ENCODE measurements around the gene PLA2G2F. TPM values are rescaled to one million over a fixed set of nuclear protein-coding genes. Genes with fewer than 3 reads are reported as not detected.

The PLA2G2F gene
- polyA plus RNA-seq, 6 donors from 2014 or later = not detected

DNA sequence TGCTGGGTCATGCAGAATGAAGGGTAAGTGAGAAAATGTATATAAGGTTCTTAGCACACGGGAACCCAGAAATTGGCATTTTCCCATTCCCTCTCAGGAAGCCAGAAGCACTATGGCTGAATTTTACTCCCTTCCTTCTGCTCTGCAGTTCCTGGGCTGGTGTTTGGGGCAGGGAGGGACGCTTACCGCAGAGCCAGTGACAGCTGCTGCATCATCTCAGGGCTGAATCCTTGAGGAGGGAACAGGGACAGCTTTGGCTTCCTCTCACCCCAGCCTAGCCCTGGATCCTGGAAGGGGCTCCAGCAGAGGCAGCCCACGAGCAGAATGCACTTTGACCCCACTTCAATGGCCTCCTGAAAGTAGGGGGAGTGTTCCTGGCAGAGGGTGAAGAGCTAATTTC, 31.8 kb upstream of the PLA2G2F start:
- Mint-ChIP-seq H3K9me3 (no peaks in the 10 kb centered on the region), H3K36me3 (no peaks in the 10 kb centered on the region), H3K27ac (no peak overlapping the region), H3K4me1 (peaks cover 0 to under 1% (median 0%) of the 10 kb centered on the region in 3 donors), H3K4me3 (no peak overlapping the region), H3K27me3 (peaks cover 14 to 18% (median 18%) of the 10 kb centered on the region in 3 donors)
- ATAC-seq (ENCODE audit: low read depth in 2 of 2) (no peak), DNase-seq (no peak)

DNA sequence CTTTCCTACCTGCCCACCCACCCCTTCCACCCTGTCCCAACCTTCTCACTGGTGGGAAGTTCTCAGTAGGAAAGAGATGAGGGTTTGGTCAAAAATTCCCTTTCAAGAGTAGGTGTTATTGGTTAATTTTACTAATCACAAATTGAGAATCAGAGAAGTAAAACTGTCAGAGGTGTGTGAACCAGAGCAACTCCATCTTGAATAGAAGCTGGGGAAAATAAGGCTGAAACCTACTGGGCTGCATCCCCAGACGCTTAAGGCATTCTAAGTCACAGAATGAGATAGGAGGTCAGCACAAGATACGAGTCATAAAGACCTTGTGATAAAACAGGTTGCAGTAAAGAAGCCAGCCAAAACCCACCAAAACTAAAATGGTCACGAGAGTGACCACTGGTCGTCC, 31.3 kb upstream of the PLA2G2F start:
- H3K4me1 Mint-ChIP-seq = peaks cover 0 to 5% (median 0%) of the 10 kb centered on the region in 3 donors
- peaks cover 14 to 18% (median 18%) of the 10 kb centered on the region in 3 donors for H3K27me3 Mint-ChIP-seq
- H3K27ac Mint-ChIP-seq = no peak overlapping the region
- ATAC-seq (ENCODE audit: low read depth in 2 of 2) (no peak), DNase-seq (no peak)
- H3K4me3 Mint-ChIP-seq = no peak overlapping the region
- H3K36me3 Mint-ChIP-seq = no peaks in the 10 kb centered on the region
- no peaks in the 10 kb centered on the region for H3K9me3 Mint-ChIP-seq

DNA sequence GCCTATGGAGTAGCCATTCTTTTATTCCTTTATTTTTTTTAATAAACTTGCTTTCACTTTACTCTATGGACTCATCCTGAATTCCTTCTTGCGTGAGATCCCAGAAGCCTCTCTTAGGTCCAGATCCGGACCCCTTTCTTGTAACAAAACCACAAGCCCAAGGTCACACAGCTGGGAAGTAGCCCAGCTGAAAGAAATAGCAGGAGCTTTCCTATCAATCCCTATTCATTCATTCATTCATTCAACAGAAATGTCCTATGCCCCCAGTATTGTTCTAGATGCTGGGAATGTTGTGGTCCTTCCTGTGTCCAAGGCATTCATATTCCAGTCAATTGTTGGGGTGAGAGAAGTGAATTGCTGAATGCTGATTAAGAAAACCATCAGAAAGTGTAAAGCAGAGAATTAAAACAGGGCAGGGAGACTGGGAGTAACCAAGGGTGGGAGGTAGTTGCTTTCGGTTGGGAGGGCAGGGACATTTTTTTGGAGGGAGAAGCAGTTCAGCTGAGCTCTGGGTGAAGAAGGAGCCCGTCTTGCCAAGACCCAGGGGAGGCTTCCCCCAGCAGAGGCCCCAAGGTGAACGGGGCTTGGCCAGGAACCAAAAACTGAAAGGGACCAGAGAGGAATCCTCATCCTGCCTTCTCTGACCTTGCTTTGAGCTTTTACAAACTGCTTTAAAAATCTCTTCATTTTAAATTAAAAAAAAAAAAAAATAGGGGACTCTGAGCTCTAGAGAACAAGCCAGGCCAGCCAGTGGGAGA, 30.6 kb upstream of the PLA2G2F start:
- DNase-seq = no peak
- Mint-ChIP-seq H3K36me3 (no peaks in the 10 kb centered on the region), H3K9me3 (no peaks in the 10 kb centered on the region), H3K4me1 (peaks cover 0 to 5% (median 0%) of the 10 kb centered on the region in 3 donors), H3K4me3 (peak overlapping the region in 1 of 8 donors; percentile 36), H3K27me3 (peaks cover 13 to 18% (median 14%) of the 10 kb centered on the region in 3 donors), H3K27ac (peak overlapping the region in 2 of 6 donors; percentile 83 to 91)
- ATAC-seq (ENCODE audit: low read depth in 2 of 2) = no peak

DNA sequence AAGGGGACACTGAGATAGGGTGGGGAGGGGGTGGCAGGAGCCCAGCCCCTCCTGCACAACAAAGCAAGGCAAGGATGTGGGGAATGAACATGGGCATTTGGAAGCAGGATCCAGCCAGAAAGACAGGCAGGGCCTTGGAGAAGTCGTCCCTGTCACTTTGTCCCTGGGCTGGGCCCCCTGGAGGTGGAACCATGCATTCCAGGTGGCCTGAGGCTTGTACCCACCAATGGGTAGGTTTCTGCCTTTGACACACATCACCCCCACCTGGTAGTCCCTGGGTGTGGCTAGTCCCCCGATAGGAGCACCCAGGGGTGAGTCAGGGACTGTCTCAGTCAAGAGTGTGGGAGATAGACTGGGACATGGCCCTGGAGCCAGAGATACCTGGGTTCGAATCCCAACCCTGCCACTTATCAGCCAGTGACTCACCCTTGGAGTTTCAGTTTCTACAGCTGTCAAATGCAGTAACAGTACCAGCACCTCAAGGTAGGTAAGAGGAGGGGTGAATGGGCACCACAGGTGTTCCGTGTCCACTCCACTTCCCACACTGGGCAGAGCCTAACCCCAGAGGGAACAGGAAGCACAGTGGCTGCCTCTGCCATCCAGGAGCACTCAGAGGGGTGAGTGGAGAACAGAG, 29.8 kb upstream of the PLA2G2F start:
- H3K4me3 Mint-ChIP-seq = no peak overlapping the region
- H3K27me3 Mint-ChIP-seq = peaks cover 13 to 18% (median 14%) of the 10 kb centered on the region in 3 donors

DNA sequence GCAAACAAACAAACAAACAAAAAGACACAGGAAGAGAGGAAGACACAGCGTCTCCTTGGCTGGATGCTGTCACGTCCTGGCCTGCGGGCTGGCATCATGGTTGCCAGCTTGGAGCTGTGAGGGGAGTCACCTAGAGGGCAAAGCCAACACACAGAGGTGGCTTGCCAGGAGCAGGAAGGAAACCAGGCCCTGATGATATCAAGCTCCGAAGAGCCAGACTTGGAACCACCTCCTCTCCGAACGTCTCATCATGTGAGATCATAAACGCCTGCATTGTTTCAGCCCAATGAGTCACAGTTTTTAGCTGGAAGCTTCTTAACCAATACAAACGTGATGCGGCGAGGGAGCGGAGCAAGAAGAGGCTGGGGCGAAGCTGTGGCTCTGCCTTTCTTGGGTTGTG, 28.4 kb upstream of the PLA2G2F start:
- H3K36me3 Mint-ChIP-seq = no peaks in the 10 kb centered on the region
- ATAC-seq (ENCODE audit: low read depth in 2 of 2) (no peak), DNase-seq (no peak)
- peaks cover 13 to 18% (median 14%) of the 10 kb centered on the region in 3 donors for H3K27me3 Mint-ChIP-seq
- H3K4me1 Mint-ChIP-seq = peaks cover 6 to 13% (median 12%) of the 10 kb centered on the region in 3 donors
- peak overlapping the region in 1 of 6 donors; percentile 22 for H3K27ac Mint-ChIP-seq
- peak overlapping the region in 1 of 8 donors; percentile 3 for H3K4me3 Mint-ChIP-seq
- H3K9me3 Mint-ChIP-seq = no peaks in the 10 kb centered on the region

More for the DNA sequence above, 29.8 kb upstream of the PLA2G2F start:
- H3K36me3 Mint-ChIP-seq = no peaks in the 10 kb centered on the region
- H3K9me3 Mint-ChIP-seq = no peaks in the 10 kb centered on the region
- H3K27ac Mint-ChIP-seq = no peak overlapping the region
- ATAC-seq (ENCODE audit: low read depth in 2 of 2) = no peak
- H3K4me1 Mint-ChIP-seq = peaks cover 2 to 7% (median 2%) of the 10 kb centered on the region in 3 donors
- DNase-seq = no peak

DNA sequence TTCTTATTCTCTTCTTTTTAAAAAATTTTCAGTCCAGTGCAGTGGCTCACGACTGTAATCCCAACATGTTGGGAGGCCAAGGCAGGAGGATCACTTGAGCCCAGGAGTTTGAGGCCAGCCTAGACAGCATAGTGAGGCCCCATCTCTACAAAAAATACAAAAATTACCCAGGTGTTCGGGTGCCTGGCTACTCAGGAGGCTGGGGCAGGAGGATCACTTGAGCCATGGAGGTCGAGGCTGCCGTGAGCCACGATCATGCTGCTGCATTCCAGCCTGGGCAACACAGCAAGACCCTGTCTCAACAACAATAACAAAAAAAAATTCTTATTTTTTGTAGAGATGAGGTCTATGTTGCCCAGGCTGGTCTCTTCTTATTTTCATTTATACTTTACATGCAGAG, 27.7 kb upstream of the PLA2G2F start:
- DNase-seq (no peak), ATAC-seq (ENCODE audit: low read depth in 2 of 2) (no peak)
- peaks cover 14 to 20% (median 20%) of the 10 kb centered on the region in 3 donors for H3K4me1 Mint-ChIP-seq
- peak overlapping the region in 1 of 6 donors; percentile 33 for H3K27ac Mint-ChIP-seq
- H3K36me3 Mint-ChIP-seq = no peaks in the 10 kb centered on the region
- H3K4me3 Mint-ChIP-seq = no peak overlapping the region
- H3K9me3 Mint-ChIP-seq = peaks cover 0 to 1% (median 0%) of the 10 kb centered on the region in 7 donors
- H3K27me3 Mint-ChIP-seq = peaks cover 8 to 14% (median 14%) of the 10 kb centered on the region in 3 donors

DNA sequence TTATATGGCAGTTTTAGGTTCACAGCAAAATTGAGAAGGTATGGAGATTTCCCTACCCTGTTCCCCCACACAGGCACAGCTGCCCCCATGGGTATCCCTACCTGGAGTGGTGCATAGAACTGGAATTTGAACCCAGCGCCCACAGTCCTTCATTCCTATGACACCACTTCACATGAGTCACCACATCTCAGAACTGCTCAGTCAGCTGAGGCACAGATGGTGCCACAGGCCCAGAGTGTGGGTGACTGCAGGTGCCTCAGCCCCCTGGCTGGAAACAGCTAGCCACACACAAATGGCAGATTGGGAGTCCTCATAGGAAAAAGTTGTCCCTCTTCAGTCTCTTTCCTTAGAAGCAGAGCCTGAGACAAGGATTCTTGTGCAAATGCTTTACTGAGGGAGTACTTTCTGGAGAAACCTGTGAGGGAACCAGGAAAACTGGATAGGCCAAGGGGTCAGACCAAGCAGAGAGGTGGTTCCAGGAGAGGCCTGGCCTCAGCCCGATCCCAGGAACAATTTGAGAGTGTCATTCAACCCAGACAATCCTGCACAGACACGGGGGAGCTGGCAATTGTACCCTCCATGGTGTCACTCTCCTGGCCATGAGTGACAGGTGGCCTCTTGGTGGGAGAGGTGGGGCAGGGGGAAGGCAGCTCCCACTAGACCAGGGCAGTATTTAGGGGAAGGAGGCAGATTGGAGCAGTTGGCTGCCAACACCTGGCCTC, 26.7 kb upstream of the PLA2G2F start:
- Mint-ChIP-seq H3K36me3 (no peaks in the 10 kb centered on the region), H3K27ac (peak overlapping the region in 1 of 6 donors; percentile 86), H3K27me3 (peaks cover 4 to 9% (median 7%) of the 10 kb centered on the region in 3 donors), H3K9me3 (peaks cover 0 to 1% (median 0%) of the 10 kb centered on the region in 7 donors), H3K4me1 (peaks cover 21 to 30% (median 24%) of the 10 kb centered on the region in 3 donors), H3K4me3 (no peak overlapping the region)
- DNase-seq = no peak
- ATAC-seq (ENCODE audit: low read depth in 2 of 2) = no peak

DNA sequence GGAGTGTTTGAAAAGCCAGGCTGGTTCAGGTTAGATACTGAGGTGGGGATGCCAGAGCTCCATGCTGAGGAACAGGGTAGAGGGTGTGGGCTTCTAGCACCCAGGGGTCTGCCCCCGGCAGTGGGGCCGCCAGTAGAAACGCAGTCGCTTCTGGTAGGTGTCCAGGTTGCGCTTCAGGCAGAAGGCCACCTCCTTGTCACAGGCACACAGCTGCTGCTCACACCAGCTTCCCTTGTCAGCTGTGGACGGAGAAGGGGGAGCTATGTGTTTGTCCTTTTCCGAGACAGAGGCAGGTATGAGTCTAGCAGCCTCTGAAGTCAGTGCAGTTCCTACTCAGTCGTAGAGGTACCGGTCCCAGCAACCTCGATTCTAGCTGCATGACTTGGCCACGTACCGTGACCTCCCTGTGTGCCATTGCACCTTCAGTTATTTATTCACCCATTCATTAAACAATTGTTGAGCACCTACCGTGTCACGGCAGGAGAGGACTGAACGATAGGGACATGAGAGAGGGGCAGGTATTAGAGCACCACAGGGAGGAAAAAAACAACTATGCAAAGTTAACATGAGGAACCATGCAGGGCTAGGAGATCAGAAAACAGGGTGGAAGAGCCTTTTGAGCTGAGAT, 25.0 kb upstream of the PLA2G2F start:
- Mint-ChIP-seq H3K4me3 (no peak overlapping the region), H3K4me1 (peaks cover 33 to 42% (median 36%) of the 10 kb centered on the region in 3 donors), H3K9me3 (peaks cover 0 to 1% (median 0%) of the 10 kb centered on the region in 7 donors), H3K27me3 (peaks cover 0 to 7% (median 0%) of the 10 kb centered on the region in 3 donors), H3K36me3 (no peaks in the 10 kb centered on the region), H3K27ac (peak overlapping the region in 3 of 6 donors; percentile 24 to 54 (median 36))
- ATAC-seq (ENCODE audit: low read depth in 2 of 2) (no peak), DNase-seq (no peak)

DNA sequence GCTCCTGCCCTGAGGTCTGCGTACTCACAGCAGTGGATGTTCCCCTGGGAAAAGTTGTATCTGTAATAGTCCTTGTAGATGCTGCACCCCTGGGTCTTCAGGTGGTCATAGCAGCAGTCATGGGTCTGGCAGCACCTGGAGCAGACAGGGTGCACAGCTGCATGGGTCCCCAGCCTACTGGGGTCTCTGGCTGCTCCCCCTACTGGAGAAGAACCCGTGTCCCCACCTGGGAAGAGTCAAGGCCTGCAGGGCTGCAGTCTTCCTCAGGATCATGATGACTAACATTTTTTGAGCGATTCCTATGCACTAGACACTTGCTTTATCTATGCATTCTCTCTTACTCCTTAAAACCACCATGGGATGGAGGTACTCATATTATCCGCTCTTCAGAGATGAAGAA, 23.6 kb upstream of the PLA2G2F start:
- Mint-ChIP-seq H3K9me3 (peaks cover 0 to 1% (median 0%) of the 10 kb centered on the region in 7 donors), H3K27me3 (no peaks in the 10 kb centered on the region), H3K4me3 (peak overlapping the region in 1 of 8 donors; percentile 62), H3K36me3 (no peaks in the 10 kb centered on the region), H3K27ac (no peak overlapping the region), H3K4me1 (peaks cover 44 to 54% (median 49%) of the 10 kb centered on the region in 3 donors)
- no peak for ATAC-seq (ENCODE audit: low read depth in 2 of 2)
- no peak for DNase-seq

DNA sequence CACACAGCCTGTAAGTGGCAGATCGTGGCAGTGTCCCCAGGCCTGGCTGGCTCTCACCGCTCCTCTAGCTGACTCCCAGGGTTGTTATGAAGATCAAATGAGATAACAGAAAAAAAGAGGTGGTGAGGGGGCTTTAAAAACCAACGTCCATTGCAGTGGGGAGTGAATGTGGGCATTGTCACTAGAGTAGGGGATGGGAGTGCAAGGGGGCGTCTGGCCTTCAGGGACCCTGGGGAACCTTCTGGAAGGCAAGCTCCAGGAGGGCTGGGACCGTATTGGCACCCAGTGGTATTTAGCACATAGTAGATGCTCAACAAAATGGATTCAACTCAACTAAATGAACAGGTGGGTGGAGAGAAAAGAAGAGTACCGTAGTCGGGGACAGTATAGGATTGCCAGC, 23.2 kb upstream of the PLA2G2F start:
- peak overlapping the region in 1 of 6 donors; percentile 78 for H3K27ac Mint-ChIP-seq

DNA sequence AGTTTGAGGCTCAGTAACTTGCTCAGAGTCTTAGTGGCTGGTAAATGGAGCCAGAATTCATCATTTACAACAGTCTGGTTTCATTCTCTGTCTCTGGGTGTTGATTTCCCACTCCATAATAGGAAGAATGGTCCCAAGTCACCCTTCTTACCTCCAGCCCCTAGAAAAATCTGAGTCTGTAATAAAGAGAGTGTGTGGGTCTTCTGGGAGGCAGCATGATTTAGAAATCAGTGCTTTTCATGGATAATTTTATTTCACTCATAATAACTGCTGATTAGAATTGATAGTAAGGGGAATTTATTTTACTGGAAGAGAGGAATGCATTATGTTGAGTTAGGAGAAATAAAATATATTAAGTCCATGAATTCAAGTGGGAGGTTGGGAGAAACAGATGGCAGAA, 21.9 kb upstream of the PLA2G2F start:
- no peaks in the 10 kb centered on the region for H3K27me3 Mint-ChIP-seq
- ATAC-seq (ENCODE audit: low read depth in 2 of 2) (no peak), DNase-seq (no peak)
- peak overlapping the region in 4 of 6 donors; percentile 4 to 57 (median 44) for H3K27ac Mint-ChIP-seq
- H3K4me3 Mint-ChIP-seq = peak overlapping the region in 5 of 8 donors; percentile 2 to 36 (median 25)
- no peaks in the 10 kb centered on the region for H3K36me3 Mint-ChIP-seq
- H3K9me3 Mint-ChIP-seq = peaks cover 0 to 1% (median 0%) of the 10 kb centered on the region in 7 donors
- H3K4me1 Mint-ChIP-seq = peaks cover 53 to 69% (median 65%) of the 10 kb centered on the region in 3 donors

More for the DNA sequence above, 23.2 kb upstream of the PLA2G2F start:
- DNase-seq (no peak), ATAC-seq (ENCODE audit: low read depth in 2 of 2) (no peak)
- Mint-ChIP-seq H3K9me3 (peaks cover 0 to 1% (median 0%) of the 10 kb centered on the region in 7 donors), H3K36me3 (no peaks in the 10 kb centered on the region), H3K4me3 (peak overlapping the region in 1 of 8 donors; percentile 48), H3K27me3 (no peaks in the 10 kb centered on the region), H3K4me1 (peaks cover 49 to 58% (median 54%) of the 10 kb centered on the region in 3 donors)

DNA sequence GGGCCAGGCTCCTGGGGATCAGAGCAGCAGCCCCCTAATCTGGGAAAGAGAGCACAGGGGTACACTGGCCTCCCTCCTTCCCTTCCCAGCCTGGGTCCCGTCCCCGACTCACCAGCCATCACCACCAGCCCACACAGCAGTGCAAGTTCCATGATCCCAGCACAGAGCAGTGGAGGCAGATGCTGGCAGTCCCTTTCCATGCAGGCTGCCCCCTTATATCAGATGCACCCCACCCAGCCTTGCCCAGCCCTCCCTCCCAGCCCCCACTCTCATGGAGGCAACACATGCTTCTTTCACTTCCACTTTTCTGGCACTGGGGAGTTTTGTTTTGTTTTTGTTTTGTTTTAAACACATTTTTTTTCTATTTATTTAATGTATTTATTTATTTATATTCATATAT, 19.8 kb upstream of the PLA2G2F start, which contains the start of gene PLA2G2D:
TSS of gene PLA2G2D (minus strand) at position 190 of the 400 bp plus-strand sequence. CDS start at position 152, 38 bp downstream.
- no peaks in the 10 kb centered on the region for H3K27me3 Mint-ChIP-seq
- peaks cover 0 to 1% (median 0%) of the 10 kb centered on the region in 7 donors for H3K9me3 Mint-ChIP-seq
- H3K4me1 Mint-ChIP-seq = peaks cover 49 to 88% (median 76%) of the 10 kb centered on the region in 3 donors
- peak; percentile 73 to 74 for ATAC-seq (ENCODE audit: low read depth in 2 of 2)
- H3K36me3 Mint-ChIP-seq = no peaks in the 10 kb centered on the region
- peak; percentile 27 for DNase-seq
- peak within 1 kb of the TSS in 7 of 8 donors; percentile 48 to 88 (median 75) for H3K4me3 Mint-ChIP-seq
- peak within 1 kb of the TSS; percentile 89 to 95 (median 94) for H3K27ac Mint-ChIP-seq
